Cardiac fibroblast (primary cell): Measurements from ENCODE around the gene LDB3.

ENCODE experiments used
- DNase-seq, 2 donors: peaks; one replicate each; pipeline versions ENCODE4 v3.0.0 to v3.0.0-alpha.2; 2010; ENCODE audit warnings: low read depth in 2 of 2
- H3K4me3 ChIP-seq, 2 donors: replicated peaks in 1 of 2; 1 replicate in 1 of 2; 2 replicates in 1 of 2; pipeline ENCODE4 v1.5.1; 2011; ENCODE audit warnings: low read depth in 2 of 2, low read length in 2 of 2, mild to moderate bottlenecking in 2 of 2, moderate library complexity in 1 of 2
- TF ChIP-seq, protein P1 (sequence below): IDR thresholded peaks from one replicate; pipeline ENCODE4 v1.5.1; 2011; ENCODE audit warnings: low read depth, mild to moderate bottlenecking, low read length, inconsistent platforms

The LDB3 gene, protein sequence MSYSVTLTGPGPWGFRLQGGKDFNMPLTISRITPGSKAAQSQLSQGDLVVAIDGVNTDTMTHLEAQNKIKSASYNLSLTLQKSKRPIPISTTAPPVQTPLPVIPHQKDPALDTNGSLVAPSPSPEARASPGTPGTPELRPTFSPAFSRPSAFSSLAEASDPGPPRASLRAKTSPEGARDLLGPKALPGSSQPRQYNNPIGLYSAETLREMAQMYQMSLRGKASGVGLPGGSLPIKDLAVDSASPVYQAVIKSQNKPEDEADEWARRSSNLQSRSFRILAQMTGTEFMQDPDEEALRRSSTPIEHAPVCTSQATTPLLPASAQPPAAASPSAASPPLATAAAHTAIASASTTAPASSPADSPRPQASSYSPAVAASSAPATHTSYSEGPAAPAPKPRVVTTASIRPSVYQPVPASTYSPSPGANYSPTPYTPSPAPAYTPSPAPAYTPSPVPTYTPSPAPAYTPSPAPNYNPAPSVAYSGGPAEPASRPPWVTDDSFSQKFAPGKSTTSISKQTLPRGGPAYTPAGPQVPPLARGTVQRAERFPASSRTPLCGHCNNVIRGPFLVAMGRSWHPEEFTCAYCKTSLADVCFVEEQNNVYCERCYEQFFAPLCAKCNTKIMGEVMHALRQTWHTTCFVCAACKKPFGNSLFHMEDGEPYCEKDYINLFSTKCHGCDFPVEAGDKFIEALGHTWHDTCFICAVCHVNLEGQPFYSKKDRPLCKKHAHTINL

DNA sequence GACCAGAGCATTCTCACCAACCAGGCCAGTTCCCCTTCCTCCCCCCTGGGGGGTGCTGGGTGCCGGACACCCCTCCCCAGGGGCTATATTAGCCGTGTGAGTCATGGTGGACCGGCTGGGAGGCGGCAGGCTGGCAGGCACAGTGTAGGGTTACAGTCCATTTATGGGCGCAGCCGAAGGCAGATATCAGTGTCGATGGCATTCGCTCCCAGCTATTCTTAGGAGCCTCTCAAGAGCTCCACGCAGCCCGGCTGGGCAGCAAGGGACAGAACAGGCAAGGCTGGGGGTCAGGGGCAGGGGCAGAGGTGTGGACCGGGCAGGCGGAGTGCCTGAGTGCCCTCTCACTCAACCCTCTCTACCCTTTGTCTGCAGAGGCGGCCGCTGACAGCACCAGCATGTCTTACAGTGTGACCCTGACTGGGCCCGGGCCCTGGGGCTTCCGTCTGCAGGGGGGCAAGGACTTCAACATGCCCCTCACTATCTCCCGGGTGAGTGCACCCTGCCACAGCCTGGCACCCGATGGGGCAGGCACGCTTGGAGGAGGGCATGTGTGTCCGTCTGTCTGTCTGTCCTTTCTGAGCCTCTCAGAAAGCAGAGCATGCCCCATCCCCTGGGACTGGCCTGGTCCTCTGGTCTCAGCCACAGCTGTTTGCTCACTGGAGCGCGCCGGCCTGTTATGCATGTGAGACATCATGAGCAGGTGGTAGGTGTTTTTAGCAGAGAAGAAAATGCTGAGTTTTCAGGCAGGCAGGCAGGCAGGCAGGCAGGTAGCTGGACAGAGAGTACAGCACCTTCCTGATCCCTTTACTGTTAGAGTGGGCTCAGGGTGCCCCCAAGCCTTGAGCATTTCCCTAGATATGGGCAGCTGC, at the start of gene LDB3:
TSS of gene LDB3 (plus strand) at position 215 of the 869 bp plus-strand sequence. CDS start at position 396, 181 bp downstream.
- H3K4me3 ChIP-seq, result no peak within 1 kb of the TSS
- peak; percentile 29 to 51 for DNase-seq
- TF ChIP-seq, protein P1, sequence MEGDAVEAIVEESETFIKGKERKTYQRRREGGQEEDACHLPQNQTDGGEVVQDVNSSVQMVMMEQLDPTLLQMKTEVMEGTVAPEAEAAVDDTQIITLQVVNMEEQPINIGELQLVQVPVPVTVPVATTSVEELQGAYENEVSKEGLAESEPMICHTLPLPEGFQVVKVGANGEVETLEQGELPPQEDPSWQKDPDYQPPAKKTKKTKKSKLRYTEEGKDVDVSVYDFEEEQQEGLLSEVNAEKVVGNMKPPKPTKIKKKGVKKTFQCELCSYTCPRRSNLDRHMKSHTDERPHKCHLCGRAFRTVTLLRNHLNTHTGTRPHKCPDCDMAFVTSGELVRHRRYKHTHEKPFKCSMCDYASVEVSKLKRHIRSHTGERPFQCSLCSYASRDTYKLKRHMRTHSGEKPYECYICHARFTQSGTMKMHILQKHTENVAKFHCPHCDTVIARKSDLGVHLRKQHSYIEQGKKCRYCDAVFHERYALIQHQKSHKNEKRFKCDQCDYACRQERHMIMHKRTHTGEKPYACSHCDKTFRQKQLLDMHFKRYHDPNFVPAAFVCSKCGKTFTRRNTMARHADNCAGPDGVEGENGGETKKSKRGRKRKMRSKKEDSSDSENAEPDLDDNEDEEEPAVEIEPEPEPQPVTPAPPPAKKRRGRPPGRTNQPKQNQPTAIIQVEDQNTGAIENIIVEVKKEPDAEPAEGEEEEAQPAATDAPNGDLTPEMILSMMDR, result no peak

DNA sequence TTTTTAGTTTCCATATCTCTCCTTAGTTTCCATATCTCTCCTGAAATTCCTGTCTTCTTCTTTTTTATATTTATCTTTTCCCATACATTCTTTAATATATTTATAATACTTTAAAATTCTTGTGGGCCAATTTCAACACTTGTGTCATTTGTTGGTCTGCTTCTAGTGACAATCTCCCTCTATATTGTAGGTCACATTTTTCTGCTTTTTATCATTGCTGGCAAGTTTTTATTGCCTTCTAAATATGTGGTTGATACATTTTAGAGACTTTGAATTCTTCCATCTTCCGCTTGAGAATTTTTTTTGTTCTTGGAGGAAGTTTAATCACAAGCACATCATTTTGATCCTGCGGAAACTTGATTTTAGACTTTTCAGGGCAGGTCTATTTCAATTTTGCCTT, 40.0 kb upstream of the LDB3 start:
- DNase-seq, result no peak
- TF ChIP-seq, protein P1, result no peak
- H3K4me3 ChIP-seq, result no peak overlapping the region

DNA sequence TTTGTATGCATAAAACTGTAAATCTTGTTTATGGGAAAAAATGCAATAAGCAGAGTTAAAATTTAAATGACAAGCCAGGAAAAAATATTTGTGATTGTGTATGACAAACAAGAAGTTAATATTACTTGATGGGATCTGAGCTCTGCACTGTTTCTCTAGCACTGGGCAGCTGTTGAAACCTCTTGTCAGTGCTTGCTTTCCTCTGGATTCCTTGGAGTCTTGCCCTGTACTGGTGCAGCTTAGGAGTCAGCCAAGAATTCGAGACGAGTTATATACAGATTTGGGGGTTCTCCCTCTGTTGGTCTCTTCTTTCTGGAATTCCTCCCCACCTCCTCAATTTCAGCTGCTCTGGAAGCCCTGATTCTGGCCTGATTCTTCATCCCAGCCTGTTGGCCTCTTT, 38.2 kb upstream of the LDB3 start:
- H3K4me3 ChIP-seq, result no peak overlapping the region
- TF ChIP-seq, protein P1, result no peak
- peak in 1 of 2 donors; percentile 66 for DNase-seq

DNA sequence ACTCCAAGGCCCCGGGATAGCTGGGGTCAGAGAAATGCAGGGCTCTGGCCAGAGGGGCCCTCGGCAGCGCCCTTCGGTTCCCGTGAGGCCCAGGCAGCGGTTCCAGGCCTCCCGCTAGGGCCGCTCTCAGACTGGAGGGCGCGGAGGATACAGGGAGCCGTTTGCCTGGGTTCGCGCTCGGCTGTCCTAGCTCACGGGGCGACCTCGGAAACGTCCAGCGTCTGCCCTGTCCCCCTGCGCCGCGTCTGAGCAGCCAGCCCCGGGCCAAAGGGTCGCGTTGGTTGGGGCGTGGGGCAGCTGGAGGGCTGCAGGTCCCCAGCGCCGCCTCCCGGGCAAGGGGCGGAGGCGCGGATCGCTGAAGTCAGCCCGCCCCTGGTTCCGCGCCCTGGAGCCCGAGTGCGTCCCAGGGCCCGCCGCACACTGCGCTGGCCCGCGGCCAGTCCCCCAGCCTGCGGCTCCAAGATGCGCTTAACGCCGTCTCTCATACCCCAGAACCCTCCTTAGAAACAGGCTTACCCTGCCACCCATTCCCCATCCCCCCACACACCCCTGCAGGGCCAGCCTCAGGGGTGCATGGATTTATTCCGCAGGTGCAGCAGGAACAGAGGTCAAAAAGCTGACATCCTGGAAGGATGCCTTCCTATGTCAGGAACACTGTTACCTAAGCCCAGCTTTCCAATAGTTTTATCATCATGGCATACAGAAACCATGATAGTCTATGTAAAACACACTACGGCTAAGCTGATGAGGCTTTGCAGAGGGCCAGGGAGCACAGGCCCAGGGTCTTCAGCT, 36.1 kb upstream of the LDB3 start:
- TF ChIP-seq, protein P1, result no peak
- peak overlapping the region; percentile 27 to 43 for H3K4me3 ChIP-seq

DNA sequence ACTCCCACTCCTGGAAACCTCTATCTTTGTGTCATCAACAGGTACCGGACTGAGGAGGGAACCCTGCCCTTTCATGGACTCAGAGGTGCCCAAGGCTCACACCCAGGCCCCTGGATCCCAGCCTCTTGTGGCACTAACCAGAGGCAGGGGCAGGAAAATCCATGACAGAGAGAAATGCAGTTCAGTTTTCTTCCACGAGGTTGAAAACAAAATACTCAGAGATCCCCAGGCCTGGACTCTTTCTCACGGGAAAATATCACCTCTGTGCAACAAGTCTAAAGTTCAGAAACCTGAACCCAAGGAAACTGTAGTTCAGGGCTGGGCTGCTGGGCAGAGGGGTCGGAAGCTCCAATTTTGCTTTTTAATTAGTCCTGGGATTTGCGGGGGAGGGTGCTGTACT, 35.4 kb upstream of the LDB3 start:
- DNase-seq, result no peak

More for the DNA sequence above, 36.1 kb upstream of the LDB3 start:
- peak in 1 of 2 donors; percentile 21 for DNase-seq

More for the DNA sequence above, 35.4 kb upstream of the LDB3 start:
- H3K4me3 ChIP-seq, result no peak overlapping the region
- TF ChIP-seq, protein P1, result peak; percentile 2
